K562 (cell line): Measurements from ENCODE around the gene IDUA. TPM values are rescaled to one million over a fixed set of nuclear protein-coding genes. Genes with fewer than 3 reads are reported as not detected.

Source experiments
- CHD2 ChIP-seq: IDR thresholded peaks from 2 replicates; pipeline ENCODE4 v1.6.1; 2011; ENCODE audit warnings: low read depth, low read length
- ESRRB ChIP-seq: fragments of 250-450 bp; sonication (Bioruptor Pico); IDR thresholded peaks from 2 replicates; pipeline ENCODE4 v1.5.0; 2020; ENCODE audit warnings: mild to moderate bottlenecking, moderate library complexity, borderline replicate concordance
- ETV5 ChIP-seq: sonication (generic); formaldehyde crosslinking; IDR thresholded peaks from 2 replicates; pipeline ENCODE4 v1.4.0; 2020; ENCODE audit warnings: low read depth, mild to moderate bottlenecking, missing genetic modification reagents
- FOXO4 ChIP-seq: fragments of 450-650 bp; formaldehyde crosslinking; IDR thresholded peaks from 2 replicates; pipeline ENCODE4 v1.4.0; 2020; ENCODE audit warnings: mild to moderate bottlenecking, moderate library complexity
- HMBOX1 ChIP-seq: sonication (generic); IDR thresholded peaks from 2 replicates; pipeline ENCODE4 v1.6.1; 2016
- HMG20B ChIP-seq: fragments of 250-450 bp; sonication (Bioruptor Pico); IDR thresholded peaks from 2 replicates; pipeline ENCODE4 v1.5.0; 2021; ENCODE audit warnings: mild to moderate bottlenecking
- MGA ChIP-seq: fragments of 450-650 bp; IDR thresholded peaks from 2 replicates; pipeline ENCODE4 v1.6.1; 2016; ENCODE audit warnings: mild to moderate bottlenecking, moderate library complexity
- NCOA1 ChIP-seq: fragments of 450-650 bp; IDR thresholded peaks from 2 replicates; pipeline ENCODE4 v1.6.1; 2016; ENCODE audit warnings: low read depth
- NR2F6 ChIP-seq: fragments of 450-650 bp; formaldehyde crosslinking; IDR thresholded peaks from 2 replicates; pipeline ENCODE4 v1.4.0; 2020; ENCODE audit warnings: mild to moderate bottlenecking
- SNAPC5 ChIP-seq: fragments of 250-450 bp; sonication (Bioruptor Pico); IDR thresholded peaks from 2 replicates; pipeline ENCODE4 v1.8.0; 2021; ENCODE audit warnings: moderate library complexity, mild to moderate bottlenecking, inconsistent platforms
- STAT5A ChIP-seq: IDR thresholded peaks from 2 replicates; pipeline ENCODE4 v1.6.1; 2012; ENCODE audit warnings: low read length, inconsistent platforms, borderline replicate concordance
- YBX1 ChIP-seq: fragments of 450-650 bp; IDR thresholded peaks from 2 replicates; pipeline ENCODE4 v1.7.1; 2016; ENCODE audit warnings: mild to moderate bottlenecking
- ZNF583 ChIP-seq: fragments of 250-450 bp; sonication (Bioruptor Pico); IDR thresholded peaks from 2 replicates; pipeline ENCODE4 v1.4.0; 2020
- polyA plus RNA-seq, 8 experiments: library from polyadenylated mRNA; depleted of rRNA in 4 of 8; stranded (reverse) in 5 of 8; unstranded in 3 of 8; fragments of >200 nt; fragmentation: Nextera tagmentation in 2 of 8; fragmentation: Illumina TruSeq in 1 of 8; extraction: Ambion mirVana in 2 of 8; extraction: Trizol in 1 of 8; gene quantifications; 2 replicates each; pipeline versions ENCODE4 v1.2.1 to v1.2.3, GENCODE V29; 2011 to 2014; ENCODE audit warnings: inconsistent platforms in 1 of 8, missing spikeins in 1 of 8
- total RNA-seq, 7 experiments: library from RNA; depleted of rRNA in 6 of 7; stranded (reverse); fragments of >200 nt in 6 of 7; fragmentation: Illumina TruSeq in 2 of 7; extraction: Trizol in 2 of 7; gene quantifications; 2 replicates each; pipeline versions ENCODE4 v1.2.1 to v1.2.3, GENCODE V29; 2011 to 2021; ENCODE audit warnings: low replicate concordance in 1 of 7

The IDUA gene
- total and polyA plus RNA-seq, 9 of the 15 experiments (the other 6 are each of a cell fraction or from before 2014, with no cell fraction given) = 0.04 to 16.1 (median 1.2) TPM

- no peak for TF ChIP-seq STAT5A
- no peak for TF ChIP-seq NCOA1
- TF ChIP-seq FOXO4 = no peak
- TF ChIP-seq ZNF583 (CRISPR knock-in tag) = 0 out of 2 replicates have a peak, but pooled peaks have one; percentile 18
- TF ChIP-seq YBX1 = no peak
- TF ChIP-seq ETV5 (CRISPR knock-in tag) = peak; percentile 56; the same call in 1 of the 2 replicates
- no peak for TF ChIP-seq HMG20B (CRISPR knock-in tag)
- TF ChIP-seq CHD2 = no peak
- no peak for TF ChIP-seq SNAPC5 (CRISPR knock-in tag)
- TF ChIP-seq MGA = peak; percentile 10; the same call in 1 of the 2 replicates
- TF ChIP-seq HMBOX1 = no peak
- TF ChIP-seq NR2F6 (CRISPR knock-in tag) = no peak
- no peak for TF ChIP-seq ESRRB (CRISPR knock-in tag)
Measured at GRCh38 chr4:986879-987623, at the start of gene IDUA (continued).
